Kidney (tissue), 14 donors: ENCODE measurements around the gene SLC41A2. TPM values are rescaled to one million over a fixed set of nuclear protein-coding genes. Genes with fewer than 3 reads are reported as not detected.

Experiments
- DNase-seq, 5 donors: peaks; one replicate each; pipeline ENCODE4 v3.0.0-alpha.2; 2013 to 2020
- FAIRE-seq: peaks from 2 replicates; lab custom pipeline; 2012; peaks lifted over from hg19 to GRCh38; lab: Jason Lieb, UNC
- H3K27ac ChIP-seq, 2 donors: one replicate each; pipeline ENCODE4 v1.7.0; 2013; ENCODE audit warnings: low read depth in 2 of 2, low read length in 2 of 2, inconsistent platforms in 1 of 2
- H3K27me3 ChIP-seq: one replicate; pipeline ENCODE4 v1.7.1; 2013; ENCODE audit warnings: low read length, inconsistent platforms; ENCODE audit not compliant: control insufficient read depth, insufficient read depth
- H3K36me3 ChIP-seq, 3 donors: one replicate each; pipeline versions ENCODE4 v1.7.0 to v1.7.1; 2013; ENCODE audit warnings: low read length in 3 of 3, control low read depth in 1 of 3, inconsistent platforms in 1 of 3; ENCODE audit not compliant: insufficient read depth in 3 of 3, control insufficient read depth in 2 of 3
- H3K4me1 ChIP-seq, 3 donors: one replicate each; pipeline versions ENCODE4 v1.7.0 to v1.7.1; 2013; ENCODE audit warnings: low read length in 3 of 3, inconsistent platforms in 1 of 3, low read depth in 1 of 3; ENCODE audit not compliant: control insufficient read depth in 2 of 3, insufficient read depth in 2 of 3
- H3K4me3 ChIP-seq, 3 donors: one replicate each; pipeline versions ENCODE4 v1.7.0 to v1.8.1; 2013; ENCODE audit warnings: low read length in 3 of 3, control low read depth in 1 of 3, inconsistent platforms in 1 of 3
- H3K9ac ChIP-seq, 3 donors: one replicate each; pipeline versions ENCODE4 v1.7.0 to v1.7.1; 2013; ENCODE audit warnings: low read length in 3 of 3, control low read depth in 1 of 3, inconsistent platforms in 1 of 3
- H3K9me3 ChIP-seq, 3 donors: one replicate each; pipeline versions ENCODE4 v1.7.0 to v1.7.1; 2013; ENCODE audit warnings: low read length in 3 of 3, control low read depth in 1 of 3, inconsistent platforms in 1 of 3; ENCODE audit not compliant: control insufficient read depth in 2 of 3, insufficient read depth in 1 of 3
- CTCF ChIP-seq: IDR thresholded peaks from 3 replicates; pipeline ENCODE4 v1.5.1; 2012; ENCODE audit warnings: mild to moderate bottlenecking, moderate library complexity, borderline replicate concordance; ENCODE audit not compliant: insufficient read depth; ENCODE audit errors: extremely low read depth
- intact Hi-C: fragments of 100-400 bp; cut with DNase I; formaldehyde crosslinking; loops from one replicate; pipeline ENCODE4 v1.11.1; 2022
- polyA plus RNA-seq: library from polyadenylated mRNA; stranded (reverse); fragments of 350-450 nt; fragmentation: Illumina TruSeq; extraction: RNeasy Lipid Tissue Mini Kit (QIAGEN cat#74804); gene quantifications from one replicate; pipeline ENCODE4 v1.2.3, GENCODE V29; 2014; ENCODE audit warnings: low read depth, low replicate concordance; ENCODE audit not compliant: insufficient read depth
- total RNA-seq: library from RNA; stranded (reverse); fragmentation: NEBNext Ultra II Directional; extraction: Animal tissue kit (Norgen Biotek cat#: 25700); gene quantifications from one replicate; pipeline ENCODE4 v1.2.1, GENCODE V29; 2021
- donor health status: control.
- donor health status: control.
- donor health status: control.
- donor health status: control.
- donor health status: control.
- donor health status: DM: yes; HTN: yes; CAD: no.
- donor health status: Normal renal cell carcinoma (clear cell type).

SLC41A2 gene
- total and polyA plus RNA-seq, 2 donors from 2014 or later = 3.2 to 27.6 TPM

- DNase-seq = no peak
- intact Hi-C loops = no loop called here
- no peak for TF ChIP-seq CTCF
- H3K4me3 ChIP-seq = no peak overlapping the region
- no peaks in the 10 kb centered on the region for H3K27me3 ChIP-seq
- H3K36me3 ChIP-seq = no peaks in the 10 kb centered on the region
- FAIRE-seq = no peak
- H3K9me3 ChIP-seq = no peaks in the 10 kb centered on the region
- no peak overlapping the region for H3K9ac ChIP-seq
- no peaks in the 10 kb centered on the region for H3K4me1 ChIP-seq
- H3K27ac ChIP-seq = no peak overlapping the region
Measured at GRCh38 chr12:104928036-104928745, 29.9 kb downstream of the SLC41A2 start.

GRCh38 chr12:104925501-104925900, 32.6 kb downstream of the SLC41A2 start:
- H3K4me1 ChIP-seq = no peaks in the 10 kb centered on the region
- H3K9ac ChIP-seq = no peak overlapping the region
- peaks cover 0 to 6% (median 3%) of the 10 kb centered on the region in 3 donors for H3K9me3 ChIP-seq
- H3K4me3 ChIP-seq = no peak overlapping the region
- no peaks in the 10 kb centered on the region for H3K36me3 ChIP-seq
- FAIRE-seq (no peak), DNase-seq (no peak)
- no peak for TF ChIP-seq CTCF
- intact Hi-C loops = no loop called here
- no peak overlapping the region for H3K27ac ChIP-seq
- no peaks in the 10 kb centered on the region for H3K27me3 ChIP-seq

- Histone ChIP-seq H3K4me3 (no peak overlapping the region), H3K27ac (no peak overlapping the region), H3K4me1 (no peaks in the 10 kb centered on the region), H3K9ac (no peak overlapping the region), H3K27me3 (no peaks in the 10 kb centered on the region), H3K9me3 (peaks cover 0 to 6% (median 3%) of the 10 kb centered on the region in 3 donors), H3K36me3 (no peaks in the 10 kb centered on the region)
- intact Hi-C loops = no loop called here
- FAIRE-seq (no peak), DNase-seq (no peak)
- TF ChIP-seq CTCF = no peak
Measured at GRCh38 chr12:104921340-104921739, 36.8 kb downstream of the SLC41A2 start.
